KMS-11 (cell line): ENCODE results near the gene CCAR1.
"Not testable (repeated sequence)": the region's sequence is repeated elsewhere in the genome, so short reads cannot be mapped to it uniquely, and the experiment has no call there.

Experiments used
- H2AFZ ChIP-seq: fragments of 200-600 bp; sonication (generic); 2 replicates; pipeline ENCODE4 v1.6.1; 2016; ENCODE audit warnings: antibody characterized with exemption, mixed run types, low read depth
- H3K27ac ChIP-seq: fragments of 200-600 bp; sonication (generic); 2 replicates; pipeline ENCODE4 v1.6.1; 2016; ENCODE audit warnings: mild to moderate bottlenecking, mixed run types
- H3K27me3 ChIP-seq: fragments of 200-600 bp; sonication (generic); 2 replicates; pipeline ENCODE4 v1.6.1; 2017; ENCODE audit warnings: mild to moderate bottlenecking, low read depth, mixed run types, moderate library complexity; ENCODE audit not compliant: insufficient read depth
- H3K36me3 ChIP-seq: fragments of 200-600 bp; sonication (generic); 2 replicates; pipeline ENCODE4 v1.6.1; 2017; ENCODE audit warnings: mild to moderate bottlenecking, mixed run types; ENCODE audit not compliant: insufficient read depth
- H3K4me1 ChIP-seq: fragments of 200-600 bp; sonication (generic); 2 replicates; pipeline ENCODE4 v1.6.1; 2016; ENCODE audit warnings: mild to moderate bottlenecking, low read depth, mixed run types; ENCODE audit not compliant: poor library complexity, severe bottlenecking
- H3K4me2 ChIP-seq: fragments of 200-600 bp; sonication (generic); 2 replicates; pipeline ENCODE4 v1.7.0; 2016; ENCODE audit warnings: mild to moderate bottlenecking, mixed run types
- H3K4me3 ChIP-seq: fragments of 200-600 bp; sonication (generic); IDR thresholded peaks from 2 replicates; pipeline ENCODE4 v1.6.1; 2017; ENCODE audit warnings: low read depth, low read length, mixed read lengths; ENCODE audit not compliant: insufficient read depth
- H3K79me2 ChIP-seq: fragments of 200-600 bp; sonication (generic); 2 replicates; pipeline ENCODE4 v1.6.1; 2016; ENCODE audit warnings: low read depth, mixed run types; ENCODE audit not compliant: insufficient read depth
- H3K9ac ChIP-seq: fragments of 200-600 bp; sonication (generic); 2 replicates; pipeline ENCODE4 v1.6.1; 2016; ENCODE audit warnings: mild to moderate bottlenecking, mixed run types
- H4K20me1 ChIP-seq: fragments of 200-600 bp; sonication (generic); 2 replicates; pipeline ENCODE4 v1.6.1; 2016; ENCODE audit warnings: mild to moderate bottlenecking, mixed run types; ENCODE audit not compliant: insufficient read depth
- TF ChIP-seq, protein P1 (sequence below): fragments of 200-600 bp; sonication (generic); conservative IDR thresholded peaks from 2 replicates; pipeline ENCODE4 v1.6.1; 2017; ENCODE audit warnings: low read depth, mild to moderate bottlenecking, antibody characterized with exemption, low read length, moderate library complexity, mixed read lengths

Gene CCAR1

DNA sequence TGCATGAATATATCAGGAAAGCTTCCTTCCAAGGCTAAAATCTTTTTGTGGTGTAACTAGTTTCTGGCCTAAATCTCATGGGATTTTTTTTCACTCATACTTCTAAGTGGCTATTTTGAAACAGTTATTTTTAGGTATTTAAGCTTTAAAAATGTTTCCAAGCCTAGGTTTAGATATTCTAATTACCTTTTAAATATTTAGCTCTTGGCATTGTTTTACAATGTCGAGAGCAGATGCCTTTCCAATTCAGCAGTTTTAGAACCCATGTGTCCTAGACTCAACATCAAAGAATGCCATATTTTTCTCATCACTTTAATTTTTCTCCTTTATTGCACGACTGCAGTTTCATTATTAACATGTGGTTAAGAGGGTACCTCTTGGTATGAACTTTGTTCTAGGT lies 79.2 kb downstream of the CCAR1 start:
- Histone ChIP-seq H3K9ac (no peak overlapping the region), H3K4me3 (no peak overlapping the region), H2AFZ (no peak overlapping the region), H3K4me1 (peaks cover 17% of the 10 kb centered on the region), H4K20me1 (no peaks in the 10 kb centered on the region), H3K79me2 (no peaks in the 10 kb centered on the region), H3K4me2 (no peak overlapping the region), H3K36me3 (no peaks in the 10 kb centered on the region), H3K27me3 (no peaks in the 10 kb centered on the region), H3K27ac (no peak overlapping the region)
- TF ChIP-seq, protein P1, sequence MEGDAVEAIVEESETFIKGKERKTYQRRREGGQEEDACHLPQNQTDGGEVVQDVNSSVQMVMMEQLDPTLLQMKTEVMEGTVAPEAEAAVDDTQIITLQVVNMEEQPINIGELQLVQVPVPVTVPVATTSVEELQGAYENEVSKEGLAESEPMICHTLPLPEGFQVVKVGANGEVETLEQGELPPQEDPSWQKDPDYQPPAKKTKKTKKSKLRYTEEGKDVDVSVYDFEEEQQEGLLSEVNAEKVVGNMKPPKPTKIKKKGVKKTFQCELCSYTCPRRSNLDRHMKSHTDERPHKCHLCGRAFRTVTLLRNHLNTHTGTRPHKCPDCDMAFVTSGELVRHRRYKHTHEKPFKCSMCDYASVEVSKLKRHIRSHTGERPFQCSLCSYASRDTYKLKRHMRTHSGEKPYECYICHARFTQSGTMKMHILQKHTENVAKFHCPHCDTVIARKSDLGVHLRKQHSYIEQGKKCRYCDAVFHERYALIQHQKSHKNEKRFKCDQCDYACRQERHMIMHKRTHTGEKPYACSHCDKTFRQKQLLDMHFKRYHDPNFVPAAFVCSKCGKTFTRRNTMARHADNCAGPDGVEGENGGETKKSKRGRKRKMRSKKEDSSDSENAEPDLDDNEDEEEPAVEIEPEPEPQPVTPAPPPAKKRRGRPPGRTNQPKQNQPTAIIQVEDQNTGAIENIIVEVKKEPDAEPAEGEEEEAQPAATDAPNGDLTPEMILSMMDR = no peak

DNA sequence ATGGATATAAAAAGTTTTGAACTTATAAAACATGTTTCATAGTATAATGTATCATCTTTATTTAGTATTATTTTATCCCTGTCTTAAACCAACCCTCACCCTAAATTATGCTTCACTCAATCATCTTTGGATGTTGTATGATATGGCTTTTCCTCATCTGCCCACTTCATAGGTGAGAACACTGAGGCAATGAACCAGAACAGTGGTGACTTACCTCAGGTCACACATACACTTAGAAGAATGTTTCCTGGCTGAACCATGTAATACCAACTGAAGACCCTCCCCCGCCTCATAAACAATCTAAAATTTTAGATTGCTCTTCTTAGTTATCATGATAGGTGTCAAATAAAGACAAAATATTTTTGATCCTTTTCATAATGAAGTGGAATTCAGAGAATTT lies 83.7 kb downstream of the CCAR1 start:
- Histone ChIP-seq H3K36me3 (no peaks in the 10 kb centered on the region), H3K27ac (no peak overlapping the region), H4K20me1 (no peaks in the 10 kb centered on the region), H3K4me1 (no peaks in the 10 kb centered on the region), H3K27me3 (no peaks in the 10 kb centered on the region), H3K79me2 (no peaks in the 10 kb centered on the region), H2AFZ (no peak overlapping the region), H3K4me3 (no peak overlapping the region), H3K4me2 (no peak overlapping the region), H3K9ac (no peak overlapping the region)
- TF ChIP-seq, protein P1 = no peak

DNA sequence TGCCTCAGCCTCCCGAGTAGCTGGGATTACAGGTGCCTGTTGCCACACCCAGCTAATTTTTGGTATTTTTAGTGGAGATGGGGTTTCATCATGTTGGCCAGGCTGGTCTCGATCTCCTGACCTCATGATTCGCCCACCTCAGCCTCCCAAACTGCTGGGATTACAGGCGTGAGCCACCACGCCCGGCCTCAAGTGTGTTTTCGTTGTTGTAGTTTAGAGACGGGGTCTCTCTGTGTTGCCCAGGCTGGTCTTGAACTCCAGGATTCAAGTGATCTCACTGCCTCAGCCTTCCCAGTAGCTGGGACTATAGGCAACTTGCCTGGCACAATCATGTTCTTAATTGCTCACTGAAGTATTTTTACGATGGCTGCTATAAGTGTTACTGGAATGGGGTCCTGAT lies 89.8 kb downstream of the CCAR1 start:
- not testable (repeated sequence) for H3K4me1 ChIP-seq, H3K9ac ChIP-seq, H3K36me3 ChIP-seq, H3K79me2 ChIP-seq, H3K4me2 ChIP-seq, H4K20me1 ChIP-seq, H2AFZ ChIP-seq, H3K27ac ChIP-seq, H3K4me3 ChIP-seq, H3K27me3 ChIP-seq

DNA sequence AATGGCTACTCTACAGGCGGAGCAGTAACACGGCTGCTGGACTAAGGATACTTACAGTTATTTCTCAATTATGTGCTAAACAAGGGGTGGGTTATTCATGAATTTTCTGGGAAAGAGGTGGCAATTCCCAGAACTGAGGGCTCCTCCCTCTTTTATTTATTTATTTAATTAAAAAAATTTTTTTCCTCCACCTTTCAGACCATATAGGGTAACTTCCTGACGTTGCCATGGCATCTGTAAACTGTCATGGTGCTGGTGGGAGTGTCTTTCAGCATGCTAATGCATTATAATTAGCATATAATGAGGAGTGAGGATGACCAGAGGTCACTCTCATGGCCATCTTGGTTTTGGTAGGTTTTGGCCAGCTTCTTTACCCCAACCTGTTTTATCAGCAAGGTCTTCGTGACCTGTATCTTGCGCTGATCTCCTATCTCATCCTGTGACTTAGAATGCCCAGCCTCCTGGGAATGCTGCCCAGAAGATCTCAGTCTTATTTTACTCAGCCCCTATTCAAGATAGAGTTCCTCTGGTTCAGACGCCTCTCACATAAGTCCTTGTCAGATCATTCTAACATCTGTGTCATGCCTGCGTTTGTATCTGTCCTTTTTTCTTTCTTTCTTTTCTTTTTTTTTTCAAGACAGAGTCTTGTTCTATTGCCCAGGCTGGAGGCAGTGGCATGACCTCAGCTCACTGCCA lies 90.4 kb downstream of the CCAR1 start:
- Histone ChIP-seq H3K4me1 (no peaks in the 10 kb centered on the region), H3K4me3 (no peak overlapping the region), H3K36me3 (no peaks in the 10 kb centered on the region), H3K79me2 (no peaks in the 10 kb centered on the region), H3K9ac (no peak overlapping the region), H4K20me1 (no peaks in the 10 kb centered on the region), H3K27me3 (no peaks in the 10 kb centered on the region), H2AFZ (no peak overlapping the region), H3K27ac (no peak overlapping the region), H3K4me2 (no peak overlapping the region)
- TF ChIP-seq, protein P1 = no peak

DNA sequence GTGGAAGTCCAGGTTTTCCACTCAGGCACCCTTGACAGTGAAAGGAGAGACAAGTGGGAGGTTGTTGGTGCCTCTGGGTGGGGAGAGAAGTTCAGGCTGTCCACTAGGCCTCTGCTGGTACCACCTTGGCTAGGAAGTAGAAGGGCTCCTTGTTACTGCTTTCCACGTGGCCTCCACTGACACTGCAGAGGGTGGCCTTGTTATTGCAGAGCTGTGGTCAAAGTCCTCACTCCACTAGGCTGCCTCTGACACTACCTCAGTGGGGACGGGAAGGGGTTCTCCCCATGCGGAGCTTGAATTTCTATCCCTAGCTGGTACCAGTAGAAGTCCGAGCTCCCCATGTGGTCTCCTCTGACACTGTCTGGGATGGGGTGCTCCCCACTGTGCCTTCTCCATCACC lies 91.4 kb downstream of the CCAR1 start:
- H3K4me2 ChIP-seq = no peak overlapping the region
- H3K4me1 ChIP-seq = no peaks in the 10 kb centered on the region
- H3K79me2 ChIP-seq = no peaks in the 10 kb centered on the region
- H3K27ac ChIP-seq = no peak overlapping the region
- H3K27me3 ChIP-seq = no peaks in the 10 kb centered on the region
- no peak overlapping the region for H2AFZ ChIP-seq
- no peaks in the 10 kb centered on the region for H3K36me3 ChIP-seq
- TF ChIP-seq, protein P1 = no peak
- H3K9ac ChIP-seq = no peak overlapping the region
- H3K4me3 ChIP-seq = no peak overlapping the region
- no peaks in the 10 kb centered on the region for H4K20me1 ChIP-seq
